ENCODE measurements around the gene ENTR1.

Gene ENTR1

GRCh38 chr9:136386018-136386417 is 24.4 kb downstream of the ENTR1 start:
- no peak for DNase-seq (ENCODE audit: low read depth, low spot score)
- TF ChIP-seq CTCF (IDR thresholded peaks at IDR 0.05; ENCODE audit: insufficient read depth, low read length, missing control alignments): no peak
- POLR2A ChIA-PET: no interaction called here

GRCh38 chr9:136385015-136385414 is 25.4 kb downstream of the ENTR1 start:
- POLR2A ChIA-PET: no interaction called here
- no peak overlapping the region for H3K4me3 ChIP-seq (ENCODE audit: low read depth, low read length)
- no peak for DNase-seq (ENCODE audit: low read depth, low spot score)
- CTCF ChIA-PET: interaction anchor here (1.1 to 2.3 kb wide), 5 partner anchors 10 to 72 kb away, joined by 4 to 12 read pairs (median 5); partner anchors contain the start of genes DNLZ and SNAPC4
- TF ChIP-seq CTCF (IDR thresholded peaks at IDR 0.05; ENCODE audit: insufficient read depth, low read length, missing control alignments): no peak

More at GRCh38 chr9:136386018-136386417, 24.4 kb downstream of the ENTR1 start:
- H3K4me3 ChIP-seq (ENCODE audit: low read depth, low read length): no peak overlapping the region
- CTCF ChIA-PET: interaction anchor here (1.9 to 2.3 kb wide), 2 partner anchors 11 to 14 kb away, joined by 4 to 12 read pairs; partner anchors contain the start of gene SNAPC4

GRCh38 chr9:136383436-136383835 is 27.0 kb downstream of the ENTR1 start:
- no peak overlapping the region for H3K4me3 ChIP-seq (ENCODE audit: low read depth, low read length)
- CTCF ChIA-PET: interaction anchor here (1.3 to 2.0 kb wide), 3 partner anchors 19 to 70 kb away, joined by 5 to 6 read pairs (median 5); partner anchors contain the start of gene DNLZ
- TF ChIP-seq CTCF (IDR thresholded peaks at IDR 0.05; ENCODE audit: insufficient read depth, low read length, missing control alignments): no peak
- POLR2A ChIA-PET: no interaction called here
- DNase-seq (ENCODE audit: low read depth, low spot score): no peak

GRCh38 chr9:136381966-136382513 is 28.4 kb downstream of the ENTR1 start:
- ChIA-PET POLR2A (no interaction called here), CTCF (interaction anchor here (0.7 to 1.6 kb wide), 5 partner anchors 9 to 69 kb away, joined by 3 to 5 read pairs (median 3); no protein-coding TSS in a partner anchor)

GRCh38 chr9:136381311-136381710 is 29.1 kb downstream of the ENTR1 start:
- ChIA-PET CTCF (interaction anchor here (0.7 to 1.6 kb wide), 4 partner anchors 10 to 19 kb away, joined by 3 to 5 read pairs (median 3); no protein-coding TSS in a partner anchor), POLR2A (no interaction called here)
- no peak for TF ChIP-seq CTCF (IDR thresholded peaks at IDR 0.05; ENCODE audit: insufficient read depth, low read length, missing control alignments)
- H3K4me3 ChIP-seq (ENCODE audit: low read depth, low read length): no peak overlapping the region
- no peak for DNase-seq (ENCODE audit: low read depth, low spot score)

More at GRCh38 chr9:136381966-136382513, 28.4 kb downstream of the ENTR1 start:
- DNase-seq (ENCODE audit: low read depth, low spot score): no peak
- H3K4me3 ChIP-seq (ENCODE audit: low read depth, low read length): no peak overlapping the region
- TF ChIP-seq CTCF (IDR thresholded peaks at IDR 0.05; ENCODE audit: insufficient read depth, low read length, missing control alignments): no peak

GRCh38 chr9:136380381-136380780 is 30.0 kb downstream of the ENTR1 start:
- no peak overlapping the region for H3K4me3 ChIP-seq (ENCODE audit: low read depth, low read length)
- no peak for TF ChIP-seq CTCF (IDR thresholded peaks at IDR 0.05; ENCODE audit: insufficient read depth, low read length, missing control alignments)
- ChIA-PET POLR2A (no interaction called here), CTCF (interaction anchor here (1.0 to 1.6 kb wide), 2 partner anchors 13 to 17 kb away, joined by 4 to 5 read pairs; partner anchors contain the start of gene DNLZ)
- DNase-seq (ENCODE audit: low read depth, low spot score): no peak
